SK-N-MC (cell line): Measurements from ENCODE around the gene GTSE1.

Experiments
- EZH2 ChIP-seq: fragments of 200-600 bp; sonication (generic); IDR thresholded peaks from one replicate; pipeline ENCODE4 v1.6.1; 2017; ENCODE audit warnings: antibody characterized with exemption
- FOXP2 ChIP-seq: optimal IDR thresholded peaks from 2 replicates; pipeline ENCODE3; 2011; ENCODE audit warnings: mild to moderate bottlenecking, moderate library complexity; ENCODE audit not compliant: insufficient read depth; ENCODE audit errors: extremely low read length, control extremely low read depth
- POLR2AphosphoS5 ChIP-seq: IDR thresholded peaks from 2 replicates; pipeline ENCODE4 v1.6.1; 2012; ENCODE audit warnings: mild to moderate bottlenecking, low read depth, low read length, borderline replicate concordance

- no peak for TF ChIP-seq POLR2AphosphoS5
- TF ChIP-seq EZH2 = no peak
- TF ChIP-seq FOXP2 = no peak
Measured at GRCh38 chr22:46374663-46375474, 78.2 kb downstream of the GTSE1 start.
